A172 (cell line): ENCODE measurements around the gene PDE4B. TPM values are rescaled to one million over a fixed set of nuclear protein-coding genes. Genes with fewer than 3 reads are reported as not detected.
A peak's percentile ranks its signal among the peaks of the same experiment; 100 is the strongest.

Experiments
- DNase-seq: peaks from one replicate; pipeline ENCODE4 v3.0.0-alpha.2; 2015; ENCODE audit warnings: low spot score
- total RNA-seq: library from RNA; depleted of rRNA; stranded (reverse); fragments of >200 nt; shearing (Covaris generic); gene quantifications from 2 replicates; pipeline ENCODE4 v1.2.3, GENCODE V29; 2014

PDE4B gene
- total RNA-seq, 1 experiment from 2014 or later: not detected

GRCh38 chr1:66239834-66240233 is 447.1 kb downstream of the PDE4B start:
- no peak for DNase-seq

GRCh38 chr1:66240491-66241484 is 448.1 kb downstream of the PDE4B start:
- no peak for DNase-seq

- peak; percentile 79 for DNase-seq
Observed at GRCh38 chr1:66242646-66243547, 450.2 kb downstream of the PDE4B start.

- DNase-seq: no peak
Observed at GRCh38 chr1:66243548-66244130, 450.9 kb downstream of the PDE4B start.

- no peak for DNase-seq
Observed at GRCh38 chr1:66244429-66244828, 451.7 kb downstream of the PDE4B start.

- DNase-seq: no peak
Observed at GRCh38 chr1:66245691-66246090, 453.0 kb downstream of the PDE4B start.

- DNase-seq: no peak
Observed at GRCh38 chr1:66246351-66247269, 453.9 kb downstream of the PDE4B start.

- no peak for DNase-seq
Observed at GRCh38 chr1:66247415-66248208, 454.9 kb downstream of the PDE4B start.

- no peak for DNase-seq
Observed at GRCh38 chr1:66248257-66248656, 455.6 kb downstream of the PDE4B start.

- no peak for DNase-seq
Observed at GRCh38 chr1:66248746-66249145, 456.1 kb downstream of the PDE4B start.

- no peak for DNase-seq
Observed at GRCh38 chr1:66250075-66250474, 457.4 kb downstream of the PDE4B start.

- DNase-seq: no peak
Observed at GRCh38 chr1:66250478-66250877, 457.8 kb downstream of the PDE4B start.

GRCh38 chr1:66251546-66251945 is 458.9 kb downstream of the PDE4B start:
- no peak for DNase-seq

GRCh38 chr1:66253330-66253921 is 460.7 kb downstream of the PDE4B start:
- peak; percentile 62 for DNase-seq

GRCh38 chr1:66254785-66255184 is 462.1 kb downstream of the PDE4B start:
- no peak for DNase-seq

- no peak for DNase-seq
Observed at GRCh38 chr1:66256629-66257572, 464.2 kb downstream of the PDE4B start.

- no peak for DNase-seq
Observed at GRCh38 chr1:66258404-66259105, 465.9 kb downstream of the PDE4B start.

GRCh38 chr1:66261364-66261763 is 468.7 kb downstream of the PDE4B start:
- DNase-seq: no peak
